DND-41 (cell line): Measurements from ENCODE around the gene MRM1.

Source experiments
- EZH2 ChIP-seq: IDR thresholded peaks from 3 replicates; pipeline ENCODE4 v1.6.1; 2012; ENCODE audit warnings: borderline replicate concordance, low read depth, mild to moderate bottlenecking, moderate library complexity, low read length, inconsistent platforms; ENCODE audit not compliant: severe bottlenecking
- TF ChIP-seq, protein P1 (sequence below): IDR thresholded peaks from 2 replicates; pipeline ENCODE4 v1.5.1; 2012; ENCODE audit warnings: borderline replicate concordance, low read length, moderate library complexity, mild to moderate bottlenecking; ENCODE audit not compliant: poor library complexity, severe bottlenecking; ENCODE audit errors: extremely low read depth

DNA sequence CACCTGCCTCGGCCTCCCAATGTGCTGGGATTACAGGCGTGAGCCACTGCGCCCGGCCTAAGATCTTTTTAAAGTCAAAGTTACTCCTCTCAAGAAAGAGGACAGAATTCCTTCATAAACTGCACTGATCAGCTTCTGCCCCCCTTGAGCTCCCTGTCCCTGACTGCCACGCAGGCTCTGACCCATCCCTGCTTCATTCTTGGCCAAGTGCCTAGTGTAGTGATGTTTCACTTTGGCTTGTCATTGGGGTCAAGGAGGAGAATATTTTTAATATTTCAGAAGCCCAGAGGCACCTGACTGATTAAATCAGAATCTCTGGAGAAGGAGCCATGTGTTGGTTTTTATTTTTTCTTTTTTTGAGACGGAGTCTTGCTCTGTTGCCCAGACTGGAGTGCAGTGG, 9.1 kb downstream of the MRM1 start:
- TF ChIP-seq, protein P1, sequence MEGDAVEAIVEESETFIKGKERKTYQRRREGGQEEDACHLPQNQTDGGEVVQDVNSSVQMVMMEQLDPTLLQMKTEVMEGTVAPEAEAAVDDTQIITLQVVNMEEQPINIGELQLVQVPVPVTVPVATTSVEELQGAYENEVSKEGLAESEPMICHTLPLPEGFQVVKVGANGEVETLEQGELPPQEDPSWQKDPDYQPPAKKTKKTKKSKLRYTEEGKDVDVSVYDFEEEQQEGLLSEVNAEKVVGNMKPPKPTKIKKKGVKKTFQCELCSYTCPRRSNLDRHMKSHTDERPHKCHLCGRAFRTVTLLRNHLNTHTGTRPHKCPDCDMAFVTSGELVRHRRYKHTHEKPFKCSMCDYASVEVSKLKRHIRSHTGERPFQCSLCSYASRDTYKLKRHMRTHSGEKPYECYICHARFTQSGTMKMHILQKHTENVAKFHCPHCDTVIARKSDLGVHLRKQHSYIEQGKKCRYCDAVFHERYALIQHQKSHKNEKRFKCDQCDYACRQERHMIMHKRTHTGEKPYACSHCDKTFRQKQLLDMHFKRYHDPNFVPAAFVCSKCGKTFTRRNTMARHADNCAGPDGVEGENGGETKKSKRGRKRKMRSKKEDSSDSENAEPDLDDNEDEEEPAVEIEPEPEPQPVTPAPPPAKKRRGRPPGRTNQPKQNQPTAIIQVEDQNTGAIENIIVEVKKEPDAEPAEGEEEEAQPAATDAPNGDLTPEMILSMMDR: no peak
- TF ChIP-seq EZH2: no peak
